A549 (cell line): Measurements from ENCODE around the gene LCN1. TPM values are rescaled to one million over a fixed set of nuclear protein-coding genes. Genes with fewer than 3 reads are reported as not detected.

Experiments
- ATAC-seq, 2 experiments: fragments of 200-7000 bp in 1 of 2; fragments of >200 bp in 1 of 2; cut with Nextera tagmentation in 1 of 2; cut with Tn5 transposase in 1 of 2; 3 replicates each; pipeline versions ENCODE4 v1.8.0 to v1.9.1; 2018 to 2020; ENCODE audit warnings: mild to moderate bottlenecking in 1 of 2, moderate library complexity in 1 of 2
- CTCF ChIA-PET: fragments of 300-600 bp; sonication (Branson Sonifier 250); formaldehyde crosslinking; extraction: SDS; loops from one replicate; lab custom pipeline; 2021; ENCODE audit warnings: antibody characterized with exemption, inconsistent platforms; lab: Yijun Ruan, JAX
- POLR2A ChIA-PET: fragments of 350-600 bp; formaldehyde crosslinking; extraction: SDS; loops from one replicate; lab custom pipeline; 2021; ENCODE audit warnings: antibody characterized with exemption, inconsistent platforms; lab: Yijun Ruan, JAX
- DNase-seq, 2 experiments: peaks; one replicate each; pipeline versions ENCODE4 v3.0.0 to v3.0.0-alpha.2; 2011 to 2016; ENCODE audit warnings: low read depth in 1 of 2, low spot score in 1 of 2
- FAIRE-seq: peaks from 2 replicates; lab custom pipeline; 2011; peaks lifted over from hg19 to GRCh38; lab: Jason Lieb, UNC
- H3K27ac ChIP-seq, 2 experiments: fragments of >200 bp; sonication (Bioruptor Twin); formaldehyde crosslinking; 3 replicates each; pipeline ENCODE4 v1.5.1; 2016 to 2017
- H3K4me1 ChIP-seq: fragments of >200 bp; sonication (Bioruptor Twin); formaldehyde crosslinking; 3 replicates; pipeline ENCODE4 v1.6.1; 2016
- H3K4me2 ChIP-seq: fragments of >200 bp; sonication (Bioruptor Twin); formaldehyde crosslinking; 3 replicates; pipeline ENCODE4 v1.6.1; 2016
- H3K4me3 ChIP-seq: fragments of >200 bp; sonication (Bioruptor Twin); formaldehyde crosslinking; 3 replicates; pipeline ENCODE4 v1.5.1; 2016
- H3K9me3 ChIP-seq: fragments of >200 bp; sonication (Bioruptor Twin); formaldehyde crosslinking; 3 replicates; pipeline ENCODE4 v1.6.1; 2016
- BHLHE40 ChIP-seq: IDR thresholded peaks from 2 replicates; pipeline ENCODE4 v1.6.1; 2012; ENCODE audit warnings: low read depth, low read length, inconsistent platforms
- CBX8 ChIP-seq: fragments of 200-600 bp; sonication (generic); IDR thresholded peaks from 2 replicates; pipeline ENCODE4 v1.6.1; 2016
- CHD2 ChIP-seq: fragments of 150-350 bp; IDR thresholded peaks from 2 replicates; pipeline ENCODE4 v1.6.1; 2014; ENCODE audit warnings: low read length; ENCODE audit not compliant: partially characterized antibody
- FOSB ChIP-seq: fragments of 250-450 bp; sonication (Bioruptor Pico); IDR thresholded peaks from 2 replicates; pipeline ENCODE4 v1.5.0; 2020; ENCODE audit warnings: mild to moderate bottlenecking, moderate library complexity
- FOSL2 ChIP-seq, 2 experiments: fragments of 450-650 bp in 1 of 2; fragments of >200 bp in 1 of 2; sonication (Bioruptor Twin) in 1 of 2; formaldehyde crosslinking; IDR thresholded peaks; 2 replicates each; pipeline versions ENCODE4 v1.5.0 to v1.6.1; 2016 to 2020; ENCODE audit warnings: mild to moderate bottlenecking in 1 of 2, moderate library complexity in 1 of 2
- GATA3 ChIP-seq: IDR thresholded peaks from 2 replicates; pipeline ENCODE4 v1.6.1; 2012; ENCODE audit warnings: borderline replicate concordance
- HDAC2 ChIP-seq: fragments of 200-600 bp; sonication (generic); IDR thresholded peaks from 2 replicates; pipeline ENCODE4 v1.6.1; 2016
- HES2 ChIP-seq: fragments of >200 bp; sonication (Bioruptor Twin); formaldehyde crosslinking; IDR thresholded peaks from 2 replicates; pipeline ENCODE4 v1.6.1; 2016
- HMGXB4 ChIP-seq: fragments of 250-450 bp; sonication (Bioruptor Pico); IDR thresholded peaks from 2 replicates; pipeline ENCODE4 v1.5.0; 2021; ENCODE audit warnings: mild to moderate bottlenecking, moderate library complexity, borderline replicate concordance
- HOXA7 ChIP-seq: fragments of 250-450 bp; sonication (Bioruptor Pico); IDR thresholded peaks from 2 replicates; pipeline ENCODE4 v1.5.0; 2020; ENCODE audit warnings: mild to moderate bottlenecking, moderate library complexity
- KDM5A ChIP-seq: fragments of 200-600 bp; sonication (generic); IDR thresholded peaks from 2 replicates; pipeline ENCODE4 v1.6.1; 2016; ENCODE audit warnings: antibody characterized with exemption, mild to moderate bottlenecking
- MAFK ChIP-seq: fragments of 450-650 bp; IDR thresholded peaks from 2 replicates; pipeline ENCODE4 v1.6.1; 2014; ENCODE audit not compliant: partially characterized antibody
- NPAS2 ChIP-seq: fragments of 250-450 bp; sonication (Bioruptor Pico); IDR thresholded peaks from 2 replicates; pipeline ENCODE4 v1.8.0; 2022; ENCODE audit warnings: mild to moderate bottlenecking, moderate library complexity, borderline replicate concordance
- PHF8 ChIP-seq: fragments of 200-600 bp; sonication (generic); IDR thresholded peaks from 2 replicates; pipeline ENCODE4 v1.6.1; 2016; ENCODE audit warnings: low read depth, mild to moderate bottlenecking, antibody characterized with exemption, moderate library complexity, borderline replicate concordance
- RCOR1 ChIP-seq: fragments of 150-350 bp; IDR thresholded peaks from 2 replicates; pipeline ENCODE4 v1.6.1; 2014; ENCODE audit warnings: antibody characterized with exemption, low read length, low read depth
- RNF2 ChIP-seq: fragments of 200-600 bp; sonication (generic); IDR thresholded peaks from 2 replicates; pipeline ENCODE4 v1.6.1; 2016; ENCODE audit warnings: low read depth, mild to moderate bottlenecking, antibody characterized with exemption, moderate library complexity, borderline replicate concordance
- SREBF2 ChIP-seq: fragments of 450-650 bp; IDR thresholded peaks from 2 replicates; pipeline ENCODE4 v1.6.1; 2014; ENCODE audit warnings: mild to moderate bottlenecking, moderate library complexity
- ZNF302 ChIP-seq: fragments of 250-450 bp; sonication (Bioruptor Pico); IDR thresholded peaks from 2 replicates; pipeline ENCODE4 v1.9.0; 2021; ENCODE audit warnings: inconsistent platforms, mild to moderate bottlenecking, moderate library complexity
- WGBS: methylation state at CpG from one replicate; pipeline ENCODE4 v1.1.6; 2017; ENCODE audit errors: missing lambda C conversion rate; 5-methylcytosine and 5-hydroxymethylcytosine counted together
- polyA plus RNA-seq, 4 experiments: library from polyadenylated mRNA; depleted of rRNA in 3 of 4; stranded (reverse); fragments of >200 nt; fragmentation: RNase III in 1 of 4; extraction: RNeasy Plus Mini Kit Qiagen cat#74134 plus additional on column Dnase treatment in 1 of 4; gene quantifications; 2 replicates in 3 of 4; 3 replicates in 1 of 4; pipeline ENCODE4 v1.2.3, GENCODE V29; 2011 to 2017
- TF ChIP-seq, protein P1 (sequence below): fragments of 200-600 bp; sonication (generic); IDR thresholded peaks from 2 replicates; pipeline ENCODE4 v1.6.1; 2016; ENCODE audit warnings: antibody characterized with exemption, mild to moderate bottlenecking, moderate library complexity
- TF ChIP-seq, protein P2 (sequence below): fragments of 250-450 bp; sonication (Bioruptor Pico); IDR thresholded peaks from 2 replicates; pipeline ENCODE4 v1.5.0; 2020; ENCODE audit warnings: low read depth, mild to moderate bottlenecking, moderate library complexity
- TF ChIP-seq, protein P3 (sequence below): IDR thresholded peaks from 2 replicates; pipeline ENCODE4 v1.6.1; 2012

LCN1 gene
- polyA plus RNA-seq, 2 of the 4 experiments (the other 2 are of a cell fraction): not detected

- TF ChIP-seq, protein P1, sequence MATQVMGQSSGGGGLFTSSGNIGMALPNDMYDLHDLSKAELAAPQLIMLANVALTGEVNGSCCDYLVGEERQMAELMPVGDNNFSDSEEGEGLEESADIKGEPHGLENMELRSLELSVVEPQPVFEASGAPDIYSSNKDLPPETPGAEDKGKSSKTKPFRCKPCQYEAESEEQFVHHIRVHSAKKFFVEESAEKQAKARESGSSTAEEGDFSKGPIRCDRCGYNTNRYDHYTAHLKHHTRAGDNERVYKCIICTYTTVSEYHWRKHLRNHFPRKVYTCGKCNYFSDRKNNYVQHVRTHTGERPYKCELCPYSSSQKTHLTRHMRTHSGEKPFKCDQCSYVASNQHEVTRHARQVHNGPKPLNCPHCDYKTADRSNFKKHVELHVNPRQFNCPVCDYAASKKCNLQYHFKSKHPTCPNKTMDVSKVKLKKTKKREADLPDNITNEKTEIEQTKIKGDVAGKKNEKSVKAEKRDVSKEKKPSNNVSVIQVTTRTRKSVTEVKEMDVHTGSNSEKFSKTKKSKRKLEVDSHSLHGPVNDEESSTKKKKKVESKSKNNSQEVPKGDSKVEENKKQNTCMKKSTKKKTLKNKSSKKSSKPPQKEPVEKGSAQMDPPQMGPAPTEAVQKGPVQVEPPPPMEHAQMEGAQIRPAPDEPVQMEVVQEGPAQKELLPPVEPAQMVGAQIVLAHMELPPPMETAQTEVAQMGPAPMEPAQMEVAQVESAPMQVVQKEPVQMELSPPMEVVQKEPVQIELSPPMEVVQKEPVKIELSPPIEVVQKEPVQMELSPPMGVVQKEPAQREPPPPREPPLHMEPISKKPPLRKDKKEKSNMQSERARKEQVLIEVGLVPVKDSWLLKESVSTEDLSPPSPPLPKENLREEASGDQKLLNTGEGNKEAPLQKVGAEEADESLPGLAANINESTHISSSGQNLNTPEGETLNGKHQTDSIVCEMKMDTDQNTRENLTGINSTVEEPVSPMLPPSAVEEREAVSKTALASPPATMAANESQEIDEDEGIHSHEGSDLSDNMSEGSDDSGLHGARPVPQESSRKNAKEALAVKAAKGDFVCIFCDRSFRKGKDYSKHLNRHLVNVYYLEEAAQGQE: no peak
These were observed 29.5 kb upstream of the LCN1 start (continued) for GRCh38 chr9:135491764-135492163.

GRCh38 chr9:135492886-135493669 is 28.2 kb upstream of the LCN1 start:
- DNase-seq (no peak), ATAC-seq (no peak), FAIRE-seq (no peak)
- Histone ChIP-seq H3K4me2 (no peak overlapping the region), H3K4me3 (no peak overlapping the region), H3K4me1 (peaks cover 9% of the 10 kb centered on the region; the same call in 1 of the 3 replicates), H3K27ac (no peak overlapping the region), H3K9me3 (no peaks in the 10 kb centered on the region)
- 85% methylated on average over 24 of the region's 27 CpGs for WGBS
- ChIA-PET POLR2A (interaction anchor here (1.1 to 1.8 kb wide), 2 partner anchors 13 to 30 kb away, joined by 3 to 4 read pairs; no protein-coding TSS in a partner anchor), CTCF (interaction anchor here (6.1 kb wide), 1 partner anchor 12 kb away, joined by 38 read pairs; no protein-coding TSS in a partner anchor)
- no peak for TF ChIP-seq PHF8
- no peak for TF ChIP-seq FOSL2 (IDR thresholded peaks at IDR 0.05)
- no peak for TF ChIP-seq FOSL2 (CRISPR knock-in tag; IDR thresholded peaks at IDR 0.05)
- TF ChIP-seq, protein P2, sequence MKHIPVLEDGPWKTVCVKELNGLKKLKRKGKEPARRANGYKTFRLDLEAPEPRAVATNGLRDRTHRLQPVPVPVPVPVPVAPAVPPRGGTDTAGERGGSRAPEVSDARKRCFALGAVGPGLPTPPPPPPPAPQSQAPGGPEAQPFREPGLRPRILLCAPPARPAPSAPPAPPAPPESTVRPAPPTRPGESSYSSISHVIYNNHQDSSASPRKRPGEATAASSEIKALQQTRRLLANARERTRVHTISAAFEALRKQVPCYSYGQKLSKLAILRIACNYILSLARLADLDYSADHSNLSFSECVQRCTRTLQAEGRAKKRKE: no peak
- no peak for TF ChIP-seq ZNF302 (CRISPR knock-in tag)
- no peak for TF ChIP-seq KDM5A
- TF ChIP-seq NPAS2 (CRISPR knock-in tag): no peak
- no peak for TF ChIP-seq HMGXB4 (CRISPR knock-in tag)
- no peak for TF ChIP-seq RNF2
- no peak for TF ChIP-seq CHD2
- TF ChIP-seq CBX8: no peak
- no peak for TF ChIP-seq SREBF2
- no peak for TF ChIP-seq BHLHE40
- no peak for TF ChIP-seq HES2
- no peak for TF ChIP-seq FOSB
- no peak for TF ChIP-seq MAFK
- no peak for TF ChIP-seq HDAC2
- TF ChIP-seq RCOR1: no peak
- no peak for TF ChIP-seq GATA3
- TF ChIP-seq HOXA7 (CRISPR knock-in tag): no peak
- TF ChIP-seq, protein P3, sequence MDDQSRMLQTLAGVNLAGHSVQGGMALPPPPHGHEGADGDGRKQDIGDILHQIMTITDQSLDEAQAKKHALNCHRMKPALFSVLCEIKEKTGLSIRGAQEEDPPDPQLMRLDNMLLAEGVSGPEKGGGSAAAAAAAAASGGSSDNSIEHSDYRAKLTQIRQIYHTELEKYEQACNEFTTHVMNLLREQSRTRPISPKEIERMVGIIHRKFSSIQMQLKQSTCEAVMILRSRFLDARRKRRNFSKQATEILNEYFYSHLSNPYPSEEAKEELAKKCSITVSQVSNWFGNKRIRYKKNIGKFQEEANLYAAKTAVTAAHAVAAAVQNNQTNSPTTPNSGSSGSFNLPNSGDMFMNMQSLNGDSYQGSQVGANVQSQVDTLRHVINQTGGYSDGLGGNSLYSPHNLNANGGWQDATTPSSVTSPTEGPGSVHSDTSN: no peak
- TF ChIP-seq, all 56 proteins: peak for 0
